IPS DF 19.7 (cell line): ENCODE data around the gene HDAC4.

ENCODE experiments used
- DNase-seq: peaks from one replicate; pipeline ENCODE4 v3.0.0-alpha.2; 2013; ENCODE audit warnings: low read depth, low spot score

The HDAC4 gene

GRCh38 chr2:239308661-239309397 is 92.0 kb downstream of the HDAC4 start:
- DNase-seq: no peak

GRCh38 chr2:239307921-239308613 is 92.8 kb downstream of the HDAC4 start:
- no peak for DNase-seq

- DNase-seq: no peak
These were observed 93.6 kb downstream of the HDAC4 start for GRCh38 chr2:239307221-239307569.

- no peak for DNase-seq
These were observed 94.3 kb downstream of the HDAC4 start for GRCh38 chr2:239306274-239307220.

GRCh38 chr2:239305771-239306170 is 95.0 kb downstream of the HDAC4 start:
- DNase-seq: no peak

GRCh38 chr2:239305222-239305575 is 95.6 kb downstream of the HDAC4 start:
- no peak for DNase-seq

GRCh38 chr2:239304533-239305221 is 96.1 kb downstream of the HDAC4 start:
- no peak for DNase-seq

GRCh38 chr2:239303711-239304532 is 96.9 kb downstream of the HDAC4 start:
- no peak for DNase-seq

GRCh38 chr2:239302808-239303557 is 97.8 kb downstream of the HDAC4 start:
- no peak for DNase-seq

- no peak for DNase-seq
These were observed 98.6 kb downstream of the HDAC4 start for GRCh38 chr2:239302083-239302807.

GRCh38 chr2:239300871-239301735 is 99.7 kb downstream of the HDAC4 start:
- no peak for DNase-seq

GRCh38 chr2:239300242-239300641 is 100.6 kb downstream of the HDAC4 start:
- DNase-seq: no peak

GRCh38 chr2:239299218-239299939 is 101.4 kb downstream of the HDAC4 start:
- DNase-seq: no peak

GRCh38 chr2:239298116-239298804 is 102.6 kb downstream of the HDAC4 start:
- DNase-seq: no peak

GRCh38 chr2:239297142-239298004 is 103.4 kb downstream of the HDAC4 start:
- no peak for DNase-seq
